Lung (tissue), 12 donors: ENCODE data around the gene JADE1. TPM values are rescaled to one million over a fixed set of nuclear protein-coding genes. Genes with fewer than 3 reads are reported as not detected.

ENCODE experiments used
- ATAC-seq: fragments of 200-7000 bp; cut with Tn5 transposase; one replicate; pipeline ENCODE4 v1.9.1; 2020; ENCODE audit warnings: moderate number of reproducible peaks; ENCODE audit not compliant: insufficient read depth, low FRiP score
- DNase-seq, 3 donors: peaks; one replicate each; pipeline ENCODE4 v3.0.0-alpha.2; 2013 to 2017
- H3K27ac ChIP-seq, 2 donors: one replicate each; pipeline ENCODE4 v1.5.1; 2013; ENCODE audit warnings: mild to moderate bottlenecking in 2 of 2, moderate library complexity in 2 of 2, control low read depth in 1 of 2, inconsistent platforms in 1 of 2, low read depth in 1 of 2, low read length in 1 of 2
- H3K27me3 ChIP-seq, 3 donors: one replicate each; pipeline ENCODE4 v1.5.1; 2013; ENCODE audit warnings: low read length in 2 of 3; ENCODE audit not compliant: control insufficient read depth in 3 of 3, insufficient read depth in 3 of 3
- H3K36me3 ChIP-seq, 4 donors: one replicate each; pipeline ENCODE4 v1.5.1; 2013; ENCODE audit warnings: low read length in 4 of 4, mild to moderate bottlenecking in 1 of 4, moderate library complexity in 1 of 4; ENCODE audit not compliant: control insufficient read depth in 4 of 4, insufficient read depth in 4 of 4
- H3K4me1 ChIP-seq, 5 donors: one replicate each; pipeline ENCODE4 v1.5.1; 2013; ENCODE audit warnings: low read length in 5 of 5, mild to moderate bottlenecking in 2 of 5, moderate library complexity in 1 of 5; ENCODE audit not compliant: control insufficient read depth in 5 of 5, insufficient read depth in 5 of 5
- H3K4me3 ChIP-seq: one replicate; pipeline ENCODE4 v1.5.1; 2013; ENCODE audit warnings: mild to moderate bottlenecking, control low read depth, moderate library complexity
- H3K9ac ChIP-seq, 2 donors: one replicate each; pipeline ENCODE4 v1.5.1; 2013; ENCODE audit warnings: low read length in 2 of 2, control low read depth in 1 of 2; ENCODE audit not compliant: insufficient read depth in 1 of 2
- H3K9me3 ChIP-seq, 4 donors: one replicate each; pipeline ENCODE4 v1.5.1; 2013; ENCODE audit warnings: low read length in 3 of 4, mild to moderate bottlenecking in 1 of 4, moderate library complexity in 1 of 4; ENCODE audit not compliant: control insufficient read depth in 4 of 4, insufficient read depth in 3 of 4
- CTCF ChIP-seq: IDR thresholded peaks from 2 replicates; pipeline ENCODE4 v1.5.1; 2012; ENCODE audit warnings: mild to moderate bottlenecking; ENCODE audit errors: control extremely low read depth, extremely low read depth
- WGBS, 2 donors: extraction: QIAGEN DNeasy Blood & Tissue Kit; methylation state at CpG; one replicate each; pipeline ENCODE4 v1.1.7; 2013; 5-methylcytosine and 5-hydroxymethylcytosine counted together
- polyA plus RNA-seq, 2 donors: library from polyadenylated mRNA; stranded (reverse); fragments of 200-250 nt; gene quantifications; one replicate each; pipeline ENCODE4 v1.2.1, GENCODE V29; 2013
- total RNA-seq, 2 donors: library from RNA; depleted of rRNA in 1 of 2; stranded (reverse); fragments of >200 nt in 1 of 2; gene quantifications; one replicate each; pipeline ENCODE4 v1.2.1, GENCODE V29; 2014 to 2021
- donor health status: control.
- donor health status: control.
- donor health status: Bipolar disorder and iron deficiency.
- donor health status: healthy.
- donor health status: DM: yes; HTN: yes; CAD: no.

JADE1 gene
- total and polyA plus RNA-seq, 4 donors = 8.9 to 46.1 (median 17.5) TPM

GRCh38 chr4:128821151-128821550 lies 11.7 kb downstream of the JADE1 start:
- TF ChIP-seq CTCF = no peak
- Histone ChIP-seq H3K27ac (no peak overlapping the region), H3K4me1 (peaks cover 0 to 22% (median 7%) of the 10 kb centered on the region in 5 donors), H3K27me3 (no peaks in the 10 kb centered on the region), H3K4me3 (no peak overlapping the region), H3K9ac (no peak overlapping the region), H3K9me3 (no peaks in the 10 kb centered on the region), H3K36me3 (no peaks in the 10 kb centered on the region)
- ATAC-seq (no peak), DNase-seq (no peak)
- 91 to 99% methylated on average over 2 of the region's 2 CpGs for WGBS, 2 donors

GRCh38 chr4:128823025-128823661 lies 13.6 kb downstream of the JADE1 start:
- Histone ChIP-seq H3K27ac (no peak overlapping the region), H3K9ac (no peak overlapping the region), H3K9me3 (no peaks in the 10 kb centered on the region), H3K36me3 (no peaks in the 10 kb centered on the region), H3K27me3 (no peaks in the 10 kb centered on the region), H3K4me3 (no peak overlapping the region), H3K4me1 (peaks cover 0 to 32% (median 7%) of the 10 kb centered on the region in 5 donors)
- ATAC-seq (peak; percentile 54), DNase-seq (no peak)
- no peak for TF ChIP-seq CTCF
- 64 to 78% methylated on average over 1 of the region's 1 CpG for WGBS, 2 donors

GRCh38 chr4:128825226-128825625 lies 15.7 kb downstream of the JADE1 start:
- WGBS, 2 donors = 82 to 88% methylated on average over 7 of the region's 7 CpGs
- no peak for TF ChIP-seq CTCF
- peaks cover 0 to 30% (median 7%) of the 10 kb centered on the region in 5 donors for H3K4me1 ChIP-seq
- no peak overlapping the region for H3K27ac ChIP-seq
- H3K9me3 ChIP-seq = no peaks in the 10 kb centered on the region
- DNase-seq (no peak), ATAC-seq (no peak)
- no peaks in the 10 kb centered on the region for H3K36me3 ChIP-seq
- no peak overlapping the region for H3K9ac ChIP-seq
- no peak overlapping the region for H3K4me3 ChIP-seq
- H3K27me3 ChIP-seq = no peaks in the 10 kb centered on the region

- no peak overlapping the region for H3K9ac ChIP-seq
- no peak for DNase-seq
- no peak overlapping the region for H3K27ac ChIP-seq
- H3K4me1 ChIP-seq = peaks cover 8 to 43% (median 27%) of the 10 kb centered on the region in 5 donors
- no peak for TF ChIP-seq CTCF
- no peaks in the 10 kb centered on the region for H3K9me3 ChIP-seq
- H3K27me3 ChIP-seq = no peaks in the 10 kb centered on the region
- no peak for ATAC-seq
- peaks cover 0 to 2% (median 0%) of the 10 kb centered on the region in 4 donors for H3K36me3 ChIP-seq
- no peak overlapping the region for H3K4me3 ChIP-seq
These were observed 17.8 kb downstream of the JADE1 start for GRCh38 chr4:128827296-128827695.
